Ishikawa (cell line): ENCODE results near the gene RIOX2.

ENCODE experiments used
- CEBPB ChIP-seq: IDR thresholded peaks from 2 replicates; pipeline ENCODE4 v1.6.1; 2012
- CREB1 ChIP-seq: IDR thresholded peaks from 2 replicates; pipeline ENCODE4 v1.6.1; 2012; ENCODE audit warnings: low read depth
- EGR1 ChIP-seq: IDR thresholded peaks from 2 replicates; pipeline ENCODE4 v1.6.1; 2012
- EP300 ChIP-seq: IDR thresholded peaks from 2 replicates; pipeline ENCODE4 v1.6.1; 2012; ENCODE audit warnings: borderline replicate concordance
- FOXM1 ChIP-seq: IDR thresholded peaks from 2 replicates; pipeline ENCODE4 v1.6.1; 2012; ENCODE audit warnings: low read depth, borderline replicate concordance
- MAX ChIP-seq: IDR thresholded peaks from 2 replicates; pipeline ENCODE4 v1.6.1; 2012
- NFIC ChIP-seq: IDR thresholded peaks from 2 replicates; pipeline ENCODE4 v1.6.1; 2012
- RAD21 ChIP-seq: IDR thresholded peaks from 2 replicates; pipeline ENCODE4 v1.6.1; 2012; ENCODE audit warnings: low read depth
- TAF1 ChIP-seq: IDR thresholded peaks from 2 replicates; pipeline ENCODE4 v1.6.1; 2012; ENCODE audit warnings: low read depth, mild to moderate bottlenecking
- TCF12 ChIP-seq: IDR thresholded peaks from 2 replicates; pipeline ENCODE4 v1.6.1; 2012; ENCODE audit warnings: low read depth
- TEAD4 ChIP-seq: IDR thresholded peaks from 2 replicates; pipeline ENCODE4 v1.6.1; 2012
- YY1 ChIP-seq: IDR thresholded peaks from 2 replicates; pipeline ENCODE4 v1.6.1; 2012; ENCODE audit warnings: low read depth
- ZBTB7A ChIP-seq: IDR thresholded peaks from 2 replicates; pipeline ENCODE4 v1.6.1; 2012; ENCODE audit warnings: low read depth
- TF ChIP-seq, protein P1 (sequence below): IDR thresholded peaks from 2 replicates; pipeline ENCODE4 v1.6.1; 2012; ENCODE audit warnings: low read depth, mild to moderate bottlenecking
- TF ChIP-seq, protein P2 (sequence below): IDR thresholded peaks from 2 replicates; pipeline ENCODE4 v1.6.1; 2012

Gene RIOX2

DNA sequence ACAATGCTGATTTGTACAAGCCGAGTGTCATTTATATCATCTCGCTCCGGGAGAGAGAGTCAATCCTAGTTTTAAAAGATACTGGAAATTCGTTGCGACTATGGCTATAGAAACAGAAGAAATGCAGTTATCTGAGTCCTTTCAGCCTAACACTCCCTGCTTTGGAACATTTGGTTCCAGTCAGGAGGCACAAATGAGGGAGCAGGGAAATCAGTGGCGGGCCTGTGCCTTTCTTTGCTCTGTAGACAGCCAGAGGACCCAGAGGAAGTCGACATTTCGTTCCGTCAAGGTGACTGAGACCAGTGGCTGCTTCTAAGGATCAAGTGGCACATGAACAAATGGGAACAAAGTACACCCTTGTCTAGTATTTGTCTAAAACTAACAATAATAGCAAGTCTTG, 745 bp upstream of the RIOX2 start:
- TF ChIP-seq TCF12: no peak
- no peak for TF ChIP-seq NFIC
- TF ChIP-seq FOXM1: no peak
- no peak for TF ChIP-seq TEAD4
- TF ChIP-seq EGR1: no peak
- TF ChIP-seq, protein P1, sequence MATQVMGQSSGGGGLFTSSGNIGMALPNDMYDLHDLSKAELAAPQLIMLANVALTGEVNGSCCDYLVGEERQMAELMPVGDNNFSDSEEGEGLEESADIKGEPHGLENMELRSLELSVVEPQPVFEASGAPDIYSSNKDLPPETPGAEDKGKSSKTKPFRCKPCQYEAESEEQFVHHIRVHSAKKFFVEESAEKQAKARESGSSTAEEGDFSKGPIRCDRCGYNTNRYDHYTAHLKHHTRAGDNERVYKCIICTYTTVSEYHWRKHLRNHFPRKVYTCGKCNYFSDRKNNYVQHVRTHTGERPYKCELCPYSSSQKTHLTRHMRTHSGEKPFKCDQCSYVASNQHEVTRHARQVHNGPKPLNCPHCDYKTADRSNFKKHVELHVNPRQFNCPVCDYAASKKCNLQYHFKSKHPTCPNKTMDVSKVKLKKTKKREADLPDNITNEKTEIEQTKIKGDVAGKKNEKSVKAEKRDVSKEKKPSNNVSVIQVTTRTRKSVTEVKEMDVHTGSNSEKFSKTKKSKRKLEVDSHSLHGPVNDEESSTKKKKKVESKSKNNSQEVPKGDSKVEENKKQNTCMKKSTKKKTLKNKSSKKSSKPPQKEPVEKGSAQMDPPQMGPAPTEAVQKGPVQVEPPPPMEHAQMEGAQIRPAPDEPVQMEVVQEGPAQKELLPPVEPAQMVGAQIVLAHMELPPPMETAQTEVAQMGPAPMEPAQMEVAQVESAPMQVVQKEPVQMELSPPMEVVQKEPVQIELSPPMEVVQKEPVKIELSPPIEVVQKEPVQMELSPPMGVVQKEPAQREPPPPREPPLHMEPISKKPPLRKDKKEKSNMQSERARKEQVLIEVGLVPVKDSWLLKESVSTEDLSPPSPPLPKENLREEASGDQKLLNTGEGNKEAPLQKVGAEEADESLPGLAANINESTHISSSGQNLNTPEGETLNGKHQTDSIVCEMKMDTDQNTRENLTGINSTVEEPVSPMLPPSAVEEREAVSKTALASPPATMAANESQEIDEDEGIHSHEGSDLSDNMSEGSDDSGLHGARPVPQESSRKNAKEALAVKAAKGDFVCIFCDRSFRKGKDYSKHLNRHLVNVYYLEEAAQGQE: no peak
- no peak for TF ChIP-seq EP300
- no peak for TF ChIP-seq TAF1
- TF ChIP-seq CEBPB: no peak
- TF ChIP-seq RAD21: no peak
- TF ChIP-seq YY1: no peak
- TF ChIP-seq, protein P2, sequence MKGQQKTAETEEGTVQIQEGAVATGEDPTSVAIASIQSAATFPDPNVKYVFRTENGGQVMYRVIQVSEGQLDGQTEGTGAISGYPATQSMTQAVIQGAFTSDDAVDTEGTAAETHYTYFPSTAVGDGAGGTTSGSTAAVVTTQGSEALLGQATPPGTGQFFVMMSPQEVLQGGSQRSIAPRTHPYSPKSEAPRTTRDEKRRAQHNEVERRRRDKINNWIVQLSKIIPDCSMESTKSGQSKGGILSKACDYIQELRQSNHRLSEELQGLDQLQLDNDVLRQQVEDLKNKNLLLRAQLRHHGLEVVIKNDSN: no peak

DNA sequence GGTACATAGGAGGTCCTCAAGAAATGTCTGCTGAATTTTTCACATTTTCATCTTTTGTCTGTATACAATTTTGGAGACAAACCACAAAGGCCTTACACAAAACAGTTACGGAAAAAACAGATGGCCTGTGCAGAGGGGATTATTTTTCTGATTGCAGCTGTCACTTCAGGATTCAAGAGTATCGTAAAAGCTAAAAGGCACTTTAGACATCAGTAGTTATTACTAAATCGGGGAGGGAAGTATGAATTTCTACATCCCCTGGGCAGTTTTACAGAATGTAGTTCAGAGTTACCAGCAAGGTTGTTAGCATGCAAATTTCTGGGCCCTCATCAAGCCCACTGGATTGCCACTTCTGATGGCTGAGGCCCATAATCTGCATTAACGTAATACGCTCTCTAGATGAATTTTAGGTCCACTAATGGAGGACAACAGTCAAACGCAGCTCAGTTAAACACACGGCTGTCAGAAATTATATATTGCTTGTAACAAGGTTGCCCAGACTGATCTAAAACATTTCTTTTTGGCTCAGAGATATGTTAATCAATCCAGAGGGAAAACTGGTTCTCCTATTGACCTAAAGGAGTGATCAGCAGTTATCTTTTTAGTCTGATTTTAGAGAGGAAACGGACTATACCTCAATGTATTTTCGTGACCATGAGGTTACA, 1.1 kb downstream of the RIOX2 start:
- TF ChIP-seq ZBTB7A: no peak
- TF ChIP-seq NFIC: no peak
- no peak for TF ChIP-seq FOXM1
- no peak for TF ChIP-seq TCF12
- no peak for TF ChIP-seq TAF1
- no peak for TF ChIP-seq CEBPB
- TF ChIP-seq RAD21: no peak
- TF ChIP-seq TEAD4: no peak
- TF ChIP-seq EP300: no peak
- no peak for TF ChIP-seq YY1
- TF ChIP-seq EGR1: no peak
- TF ChIP-seq CREB1: no peak
- TF ChIP-seq, protein P1: no peak
- TF ChIP-seq MAX: no peak
- TF ChIP-seq, protein P2: no peak

- TF ChIP-seq CREB1 (no peak), TCF12 (no peak), FOXM1 (no peak), MAX (no peak), TAF1 (no peak), ZBTB7A (no peak), RAD21 (no peak), CEBPB (no peak), EP300 (no peak), YY1 (no peak), TEAD4 (no peak), EGR1 (no peak), NFIC (no peak)
- TF ChIP-seq, protein P2: no peak
- TF ChIP-seq, protein P1: no peak
Measured at GRCh38 chr3:97970156-97970555, 2.1 kb downstream of the RIOX2 start.

DNA sequence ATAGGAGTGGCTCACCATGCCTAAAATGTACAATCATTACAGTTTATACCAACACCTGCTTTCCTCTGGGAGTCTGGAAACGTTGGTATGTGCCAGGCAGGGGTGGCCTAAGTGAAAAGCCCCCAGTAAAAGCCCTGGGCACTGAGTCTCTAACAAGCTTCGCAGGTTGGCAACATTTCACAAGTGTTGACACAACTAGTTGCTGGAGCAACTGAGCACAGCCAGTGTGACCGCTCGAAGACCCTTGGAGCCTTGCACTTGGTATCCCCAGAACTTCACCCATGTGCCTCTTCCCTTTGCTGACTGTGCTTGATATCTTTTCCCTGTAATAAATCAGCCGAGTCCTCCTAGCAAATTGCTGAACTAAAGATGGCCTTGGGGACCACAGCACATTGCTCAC, 2.7 kb downstream of the RIOX2 start:
- TF ChIP-seq TEAD4 (no peak), RAD21 (no peak), EGR1 (no peak), TAF1 (no peak), EP300 (no peak), ZBTB7A (no peak)
